IMR-90 (cell line): ENCODE results near the gene ARMC6.

Experiments used
- CTCF ChIP-seq: conservative IDR thresholded peaks from 2 replicates; pipeline ENCODE4 v1.5.1; 2012; ENCODE audit warnings: mild to moderate bottlenecking, low read depth, low read length, improper control_type of control experiment
- POLR2A ChIP-seq: IDR thresholded peaks from 2 replicates; pipeline ENCODE4 v1.6.1; 2012; ENCODE audit warnings: mild to moderate bottlenecking, low read depth, low read length
- RAD21 ChIP-seq: IDR thresholded peaks from 2 replicates; pipeline ENCODE4 v1.6.1; 2012; ENCODE audit warnings: low read length, improper control_type of control experiment
- RCOR1 ChIP-seq: IDR thresholded peaks from 2 replicates; pipeline ENCODE4 v1.6.1; 2012; ENCODE audit warnings: mild to moderate bottlenecking, low read length, improper control_type of control experiment; ENCODE audit not compliant: insufficient replicate concordance

GRCh38 chr19:19031891-19032290, 1.5 kb upstream of the ARMC6 start:
- TF ChIP-seq CTCF (no peak), RCOR1 (no peak), RAD21 (no peak), POLR2A (no peak)
